ENCODE measurements around the gene RPGRIP1. TPM values are rescaled to one million over a fixed set of nuclear protein-coding genes. Genes with fewer than 3 reads are reported as not detected.
"Not testable (repeated sequence)": the region's sequence is repeated elsewhere in the genome, so short reads cannot be mapped to it uniquely, and the experiment has no call there.

RPGRIP1 gene
- polyA plus RNA-seq, 1 donor from 2014 or later = not detected

DNA sequence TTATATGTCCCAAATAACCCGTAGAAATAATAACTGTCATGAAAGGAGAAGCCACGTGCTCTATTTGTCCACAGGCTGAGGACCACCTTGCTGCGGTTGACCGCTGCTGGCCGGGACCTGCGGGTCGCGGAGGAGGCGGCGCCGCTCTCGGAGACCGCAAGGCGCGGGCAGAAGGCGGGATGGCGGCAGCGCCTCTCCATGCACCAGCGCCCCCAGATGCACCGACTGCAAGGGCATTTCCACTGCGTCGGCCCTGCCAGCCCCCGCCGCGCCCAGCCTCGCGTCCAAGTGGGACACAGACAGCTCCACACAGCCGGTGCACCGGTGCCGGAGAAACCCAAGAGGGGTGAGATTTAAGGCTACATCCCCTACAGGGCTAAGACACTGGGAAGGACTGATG lies 21.0 kb downstream of the RPGRIP1 start:
- H3K36me3 ChIP-seq (ENCODE audit: insufficient read depth, low read length) = no peaks in the 10 kb centered on the region
- peak overlapping the region; percentile 53 for H3K4me3 ChIP-seq (ENCODE audit: low read length)
- TF ChIP-seq POLR2AphosphoS5 (IDR thresholded peaks at IDR 0.05) (no peak), EP300 (conservative IDR thresholded peaks at IDR 0.05; ENCODE audit: poor library complexity, severe bottlenecking) (no peak), RAD21 (conservative IDR thresholded peaks at IDR 0.05) (no peak), EZH2 (IDR thresholded peaks at IDR 0.05; ENCODE audit: borderline replicate concordance, insufficient read depth, low read length, poor library complexity, severe bottlenecking) (no peak), MXI1 (conservative IDR thresholded peaks at IDR 0.05; ENCODE audit: poor library complexity, severe bottlenecking) (no peak), TAF1 (IDR thresholded peaks at IDR 0.05; ENCODE audit: low read depth) (no peak), SMC3 (conservative IDR thresholded peaks at IDR 0.05; ENCODE audit: poor library complexity) (no peak)
- TF ChIP-seq, protein P1, sequence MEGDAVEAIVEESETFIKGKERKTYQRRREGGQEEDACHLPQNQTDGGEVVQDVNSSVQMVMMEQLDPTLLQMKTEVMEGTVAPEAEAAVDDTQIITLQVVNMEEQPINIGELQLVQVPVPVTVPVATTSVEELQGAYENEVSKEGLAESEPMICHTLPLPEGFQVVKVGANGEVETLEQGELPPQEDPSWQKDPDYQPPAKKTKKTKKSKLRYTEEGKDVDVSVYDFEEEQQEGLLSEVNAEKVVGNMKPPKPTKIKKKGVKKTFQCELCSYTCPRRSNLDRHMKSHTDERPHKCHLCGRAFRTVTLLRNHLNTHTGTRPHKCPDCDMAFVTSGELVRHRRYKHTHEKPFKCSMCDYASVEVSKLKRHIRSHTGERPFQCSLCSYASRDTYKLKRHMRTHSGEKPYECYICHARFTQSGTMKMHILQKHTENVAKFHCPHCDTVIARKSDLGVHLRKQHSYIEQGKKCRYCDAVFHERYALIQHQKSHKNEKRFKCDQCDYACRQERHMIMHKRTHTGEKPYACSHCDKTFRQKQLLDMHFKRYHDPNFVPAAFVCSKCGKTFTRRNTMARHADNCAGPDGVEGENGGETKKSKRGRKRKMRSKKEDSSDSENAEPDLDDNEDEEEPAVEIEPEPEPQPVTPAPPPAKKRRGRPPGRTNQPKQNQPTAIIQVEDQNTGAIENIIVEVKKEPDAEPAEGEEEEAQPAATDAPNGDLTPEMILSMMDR (IDR thresholded peaks at IDR 0.05; ENCODE audit: poor library complexity, severe bottlenecking) = no peak
- TF ChIP-seq, protein P2, sequence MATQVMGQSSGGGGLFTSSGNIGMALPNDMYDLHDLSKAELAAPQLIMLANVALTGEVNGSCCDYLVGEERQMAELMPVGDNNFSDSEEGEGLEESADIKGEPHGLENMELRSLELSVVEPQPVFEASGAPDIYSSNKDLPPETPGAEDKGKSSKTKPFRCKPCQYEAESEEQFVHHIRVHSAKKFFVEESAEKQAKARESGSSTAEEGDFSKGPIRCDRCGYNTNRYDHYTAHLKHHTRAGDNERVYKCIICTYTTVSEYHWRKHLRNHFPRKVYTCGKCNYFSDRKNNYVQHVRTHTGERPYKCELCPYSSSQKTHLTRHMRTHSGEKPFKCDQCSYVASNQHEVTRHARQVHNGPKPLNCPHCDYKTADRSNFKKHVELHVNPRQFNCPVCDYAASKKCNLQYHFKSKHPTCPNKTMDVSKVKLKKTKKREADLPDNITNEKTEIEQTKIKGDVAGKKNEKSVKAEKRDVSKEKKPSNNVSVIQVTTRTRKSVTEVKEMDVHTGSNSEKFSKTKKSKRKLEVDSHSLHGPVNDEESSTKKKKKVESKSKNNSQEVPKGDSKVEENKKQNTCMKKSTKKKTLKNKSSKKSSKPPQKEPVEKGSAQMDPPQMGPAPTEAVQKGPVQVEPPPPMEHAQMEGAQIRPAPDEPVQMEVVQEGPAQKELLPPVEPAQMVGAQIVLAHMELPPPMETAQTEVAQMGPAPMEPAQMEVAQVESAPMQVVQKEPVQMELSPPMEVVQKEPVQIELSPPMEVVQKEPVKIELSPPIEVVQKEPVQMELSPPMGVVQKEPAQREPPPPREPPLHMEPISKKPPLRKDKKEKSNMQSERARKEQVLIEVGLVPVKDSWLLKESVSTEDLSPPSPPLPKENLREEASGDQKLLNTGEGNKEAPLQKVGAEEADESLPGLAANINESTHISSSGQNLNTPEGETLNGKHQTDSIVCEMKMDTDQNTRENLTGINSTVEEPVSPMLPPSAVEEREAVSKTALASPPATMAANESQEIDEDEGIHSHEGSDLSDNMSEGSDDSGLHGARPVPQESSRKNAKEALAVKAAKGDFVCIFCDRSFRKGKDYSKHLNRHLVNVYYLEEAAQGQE (IDR thresholded peaks at IDR 0.05; ENCODE audit: borderline replicate concordance) = no peak
- H3K79me2 ChIP-seq (replicated peaks; ENCODE audit: insufficient read depth, low read length) = no peaks in the 10 kb centered on the region
- no peak overlapping the region for H3K27ac ChIP-seq (ENCODE audit: low read length)
- H3K9me3 ChIP-seq (ENCODE audit: low read length) = no peaks in the 10 kb centered on the region
- H3F3A ChIP-seq (ENCODE audit: insufficient read depth, low read length, poor library complexity, severe bottlenecking) = no peaks in the 10 kb centered on the region
- no peaks in the 10 kb centered on the region for H3K9me2 ChIP-seq (ENCODE audit: insufficient read depth, low read length)
- no peak overlapping the region for H3K4me2 ChIP-seq (ENCODE audit: low read length)
- no peak overlapping the region for H2AFZ ChIP-seq (ENCODE audit: low read depth, low read length)
- peaks cover 9% of the 10 kb centered on the region for H3K27me3 ChIP-seq (ENCODE audit: insufficient read depth, low read depth, low read length)
- no peaks in the 10 kb centered on the region for H4K20me1 ChIP-seq (ENCODE audit: insufficient read depth)
- no peak overlapping the region for H3K9ac ChIP-seq (ENCODE audit: low read length)

DNA sequence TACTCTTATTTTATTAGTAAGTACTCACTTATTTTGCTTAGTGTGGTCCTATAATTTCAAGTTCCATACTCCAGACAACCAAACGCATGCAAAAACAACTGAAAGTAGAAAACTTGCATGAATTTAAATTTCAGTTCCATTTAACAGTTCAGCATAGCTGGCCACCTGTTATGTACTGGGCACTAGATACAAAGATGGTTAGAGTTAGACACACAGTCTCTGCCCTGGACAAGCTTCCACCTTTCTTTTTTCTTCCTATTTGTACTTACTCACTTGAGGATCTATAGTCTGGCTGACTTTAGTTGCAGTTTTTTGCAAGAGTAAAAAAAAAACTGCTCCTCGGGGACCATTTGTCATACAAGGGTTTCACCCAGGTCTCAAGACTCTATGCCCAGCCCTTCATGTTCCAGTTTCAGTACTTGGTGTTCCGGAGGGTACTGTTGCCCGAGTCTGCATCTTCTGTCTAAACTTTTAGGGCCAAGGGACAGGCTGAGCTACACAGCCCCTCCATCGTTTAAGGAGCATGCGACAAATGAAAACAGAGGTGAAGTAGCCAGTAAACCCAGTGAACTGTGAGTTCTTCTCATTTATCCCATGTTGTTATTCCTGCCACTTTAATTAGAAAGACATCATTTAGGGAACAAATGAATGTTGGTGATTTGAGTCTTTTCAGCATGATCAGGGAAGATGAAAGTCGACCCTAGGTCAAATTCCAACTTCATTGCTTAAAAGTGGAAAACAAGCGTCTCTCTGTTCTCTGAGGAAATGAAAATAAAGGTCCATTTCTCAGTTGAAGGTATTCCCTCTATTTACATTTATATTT lies 22.3 kb downstream of the RPGRIP1 start:
- TF ChIP-seq EP300 (conservative IDR thresholded peaks at IDR 0.05; ENCODE audit: poor library complexity, severe bottlenecking) (no peak), RAD21 (conservative IDR thresholded peaks at IDR 0.05) (no peak), TAF1 (IDR thresholded peaks at IDR 0.05; ENCODE audit: low read depth) (no peak), MXI1 (conservative IDR thresholded peaks at IDR 0.05; ENCODE audit: poor library complexity, severe bottlenecking) (no peak), SMC3 (conservative IDR thresholded peaks at IDR 0.05; ENCODE audit: poor library complexity) (no peak), EZH2 (IDR thresholded peaks at IDR 0.05; ENCODE audit: borderline replicate concordance, insufficient read depth, low read length, poor library complexity, severe bottlenecking) (no peak)
- no peaks in the 10 kb centered on the region for H3K9me3 ChIP-seq (ENCODE audit: low read length)
- H3K79me2 ChIP-seq (replicated peaks; ENCODE audit: insufficient read depth, low read length) = no peaks in the 10 kb centered on the region
- no peaks in the 10 kb centered on the region for H3K9me2 ChIP-seq (ENCODE audit: insufficient read depth, low read length)
- H3K9ac ChIP-seq (ENCODE audit: low read length) = no peak overlapping the region
- no peaks in the 10 kb centered on the region for H3F3A ChIP-seq (ENCODE audit: insufficient read depth, low read length, poor library complexity, severe bottlenecking)
- H2AFZ ChIP-seq (ENCODE audit: low read depth, low read length) = no peak overlapping the region
- no peak overlapping the region for H3K27ac ChIP-seq (ENCODE audit: low read length)
- H3K36me3 ChIP-seq (ENCODE audit: insufficient read depth, low read length) = no peaks in the 10 kb centered on the region
- no peaks in the 10 kb centered on the region for H4K20me1 ChIP-seq (ENCODE audit: insufficient read depth)
- H3K4me2 ChIP-seq (ENCODE audit: low read length) = no peak overlapping the region
- peaks cover 9% of the 10 kb centered on the region for H3K27me3 ChIP-seq (ENCODE audit: insufficient read depth, low read depth, low read length)
- no peak overlapping the region for H3K4me3 ChIP-seq (ENCODE audit: low read length)

DNA sequence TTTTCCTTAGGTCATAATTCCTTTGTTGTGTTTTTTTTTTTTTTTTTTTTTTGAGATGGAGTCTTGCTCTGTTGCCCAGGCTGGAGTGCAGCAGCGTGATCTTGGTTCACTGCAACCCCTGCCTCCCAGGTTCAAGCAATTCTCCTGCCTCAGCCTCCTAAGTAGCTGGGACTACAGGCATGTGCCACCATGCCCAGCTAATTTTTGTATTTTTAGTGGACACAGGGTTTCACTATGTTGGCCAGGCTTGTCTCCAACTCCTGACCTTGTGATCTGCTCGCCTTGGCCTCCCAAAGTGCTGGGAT lies 22.9 kb downstream of the RPGRIP1 start:
- H3K9me2 ChIP-seq (ENCODE audit: insufficient read depth, low read length); H3K9me3 ChIP-seq (ENCODE audit: low read length); H3K79me2 ChIP-seq (replicated peaks; ENCODE audit: insufficient read depth, low read length); H2AFZ ChIP-seq (ENCODE audit: low read depth, low read length); H3K36me3 ChIP-seq (ENCODE audit: insufficient read depth, low read length); H3K27ac ChIP-seq (ENCODE audit: low read length); H4K20me1 ChIP-seq (ENCODE audit: insufficient read depth); H3F3A ChIP-seq (ENCODE audit: insufficient read depth, low read length, poor library complexity, severe bottlenecking); H3K4me2 ChIP-seq (ENCODE audit: low read length); H3K9ac ChIP-seq (ENCODE audit: low read length); H3K27me3 ChIP-seq (ENCODE audit: insufficient read depth, low read depth, low read length); H3K4me3 ChIP-seq (ENCODE audit: low read length): not testable (repeated sequence)

Data from neural cell (in vitro differentiated cells).